Loucy (cell line): Measurements from ENCODE around the gene SLC22A8.

Source experiments
- H2AFZ ChIP-seq: fragments of 200-600 bp; sonication (generic); 2 replicates; pipeline ENCODE4 v1.6.0; 2016; ENCODE audit warnings: antibody characterized with exemption, mild to moderate bottlenecking, low read length, moderate library complexity
- H3F3A ChIP-seq: fragments of 200-600 bp; 2 replicates; pipeline ENCODE4 v1.6.0; 2016; ENCODE audit warnings: antibody characterized with exemption, low read depth, mild to moderate bottlenecking
- H3K27me3 ChIP-seq: fragments of 200-600 bp; sonication (generic); 2 replicates; pipeline ENCODE4 v1.6.1; 2014; ENCODE audit warnings: low read length, mild to moderate bottlenecking; ENCODE audit not compliant: insufficient read depth, poor library complexity, severe bottlenecking
- H3K36me3 ChIP-seq: fragments of 200-600 bp; sonication (generic); 2 replicates; pipeline ENCODE4 v1.6.1; 2016; ENCODE audit warnings: low read length; ENCODE audit not compliant: insufficient read depth
- H3K4me1 ChIP-seq: fragments of 200-600 bp; sonication (generic); 2 replicates; pipeline ENCODE4 v1.5.1; 2014; ENCODE audit warnings: low read length, mild to moderate bottlenecking; ENCODE audit not compliant: insufficient read depth, poor library complexity, severe bottlenecking
- H3K4me2 ChIP-seq: fragments of 200-600 bp; sonication (generic); 2 replicates; pipeline ENCODE4 v1.6.0; 2014; ENCODE audit warnings: antibody characterized with exemption, low read length, low read depth, mild to moderate bottlenecking; ENCODE audit not compliant: poor library complexity, severe bottlenecking
- H3K4me3 ChIP-seq: fragments of 200-600 bp; sonication (generic); 2 replicates; pipeline ENCODE4 v1.5.1; 2014; ENCODE audit warnings: low read length, mild to moderate bottlenecking, mixed read lengths; ENCODE audit not compliant: poor library complexity, severe bottlenecking
- H3K79me2 ChIP-seq: fragments of 200-600 bp; sonication (generic); 2 replicates; pipeline ENCODE4 v1.6.1; 2014; ENCODE audit warnings: low read length; ENCODE audit not compliant: insufficient read depth
- H3K9ac ChIP-seq: fragments of 200-600 bp; sonication (generic); 2 replicates; pipeline ENCODE4 v1.6.0; 2014; ENCODE audit warnings: mild to moderate bottlenecking, low read depth, low read length, moderate library complexity; ENCODE audit not compliant: poor library complexity, severe bottlenecking
- H3K9me2 ChIP-seq: fragments of 200-600 bp; sonication (generic); replicated peaks from 2 replicates; pipeline ENCODE4 v1.6.1; 2016; ENCODE audit warnings: low read depth, low read length, mixed read lengths
- H3K9me3 ChIP-seq: fragments of 200-600 bp; sonication (generic); 2 replicates; pipeline ENCODE4 v1.6.1; 2014; ENCODE audit warnings: mild to moderate bottlenecking, antibody characterized with exemption, low read length, low read depth; ENCODE audit not compliant: insufficient read depth
- H4K20me1 ChIP-seq: fragments of 200-600 bp; sonication (generic); 2 replicates; pipeline ENCODE4 v1.6.0; 2014; ENCODE audit warnings: antibody characterized with exemption, low read length, mild to moderate bottlenecking; ENCODE audit not compliant: insufficient read depth, poor library complexity, severe bottlenecking
- EZH2phosphoT487 ChIP-seq: fragments of 200-600 bp; IDR thresholded peaks from 2 replicates; pipeline ENCODE4 v1.6.1; 2018; ENCODE audit warnings: antibody characterized with exemption, mild to moderate bottlenecking, moderate library complexity, borderline replicate concordance
- TF ChIP-seq, protein P1 (sequence below): fragments of 200-600 bp; sonication (generic); conservative IDR thresholded peaks from 2 replicates; pipeline ENCODE4 v1.5.1; 2014; ENCODE audit warnings: mild to moderate bottlenecking, antibody characterized with exemption, low read length

Gene SLC22A8

DNA sequence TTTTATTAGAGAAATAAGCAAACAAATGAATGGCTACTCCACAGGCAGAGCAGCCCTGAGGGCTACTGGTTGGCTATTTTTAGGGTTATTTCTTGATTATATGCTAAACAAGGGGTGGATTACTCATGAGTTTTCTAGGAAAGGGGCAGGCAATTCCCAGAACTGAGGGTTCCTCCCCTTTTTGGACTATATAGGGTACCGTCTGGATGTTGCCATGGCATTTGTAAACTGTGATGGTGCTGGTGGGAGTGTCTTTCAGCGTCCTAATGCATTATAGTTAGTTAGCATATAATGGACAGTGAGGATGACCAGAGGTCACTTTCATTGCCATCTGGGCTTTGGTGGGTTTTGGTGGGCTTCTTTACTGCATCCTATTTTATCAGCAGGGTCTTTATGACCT, 50.1 kb downstream of the SLC22A8 start:
- no peaks in the 10 kb centered on the region for H3K36me3 ChIP-seq
- H3K79me2 ChIP-seq = no peaks in the 10 kb centered on the region
- H3K27me3 ChIP-seq = no peaks in the 10 kb centered on the region
- H3F3A ChIP-seq = no peaks in the 10 kb centered on the region
- no peak overlapping the region for H3K4me2 ChIP-seq
- no peak overlapping the region for H3K4me3 ChIP-seq
- H3K9me3 ChIP-seq = no peaks in the 10 kb centered on the region
- no peaks in the 10 kb centered on the region for H4K20me1 ChIP-seq
- TF ChIP-seq, protein P1, sequence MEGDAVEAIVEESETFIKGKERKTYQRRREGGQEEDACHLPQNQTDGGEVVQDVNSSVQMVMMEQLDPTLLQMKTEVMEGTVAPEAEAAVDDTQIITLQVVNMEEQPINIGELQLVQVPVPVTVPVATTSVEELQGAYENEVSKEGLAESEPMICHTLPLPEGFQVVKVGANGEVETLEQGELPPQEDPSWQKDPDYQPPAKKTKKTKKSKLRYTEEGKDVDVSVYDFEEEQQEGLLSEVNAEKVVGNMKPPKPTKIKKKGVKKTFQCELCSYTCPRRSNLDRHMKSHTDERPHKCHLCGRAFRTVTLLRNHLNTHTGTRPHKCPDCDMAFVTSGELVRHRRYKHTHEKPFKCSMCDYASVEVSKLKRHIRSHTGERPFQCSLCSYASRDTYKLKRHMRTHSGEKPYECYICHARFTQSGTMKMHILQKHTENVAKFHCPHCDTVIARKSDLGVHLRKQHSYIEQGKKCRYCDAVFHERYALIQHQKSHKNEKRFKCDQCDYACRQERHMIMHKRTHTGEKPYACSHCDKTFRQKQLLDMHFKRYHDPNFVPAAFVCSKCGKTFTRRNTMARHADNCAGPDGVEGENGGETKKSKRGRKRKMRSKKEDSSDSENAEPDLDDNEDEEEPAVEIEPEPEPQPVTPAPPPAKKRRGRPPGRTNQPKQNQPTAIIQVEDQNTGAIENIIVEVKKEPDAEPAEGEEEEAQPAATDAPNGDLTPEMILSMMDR = no peak
- TF ChIP-seq EZH2phosphoT487 = no peak
- H3K4me1 ChIP-seq = no peaks in the 10 kb centered on the region
- no peak overlapping the region for H3K9ac ChIP-seq
- H3K9me2 ChIP-seq = no peaks in the 10 kb centered on the region
- H2AFZ ChIP-seq = no peak overlapping the region

DNA sequence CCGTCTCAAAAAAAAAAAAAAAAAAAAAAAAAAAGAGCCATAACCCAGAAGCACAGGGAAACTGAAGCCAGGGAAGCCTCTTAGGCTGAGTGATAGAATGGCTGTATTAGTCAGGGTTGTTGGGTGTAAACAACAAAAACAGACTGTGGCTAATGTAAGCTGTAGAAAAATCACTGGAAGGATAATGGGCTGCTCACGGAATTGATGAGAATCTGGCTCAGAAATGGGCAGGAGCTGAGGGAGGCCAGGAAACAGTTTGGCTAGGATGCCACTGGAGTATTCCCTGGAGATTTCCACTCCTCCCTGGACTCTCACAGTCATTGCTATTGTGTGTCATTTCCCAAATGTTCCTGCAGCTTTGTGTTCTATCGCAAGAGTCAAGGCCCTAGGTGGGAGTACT, 53.2 kb downstream of the SLC22A8 start:
- no peaks in the 10 kb centered on the region for H3K9me2 ChIP-seq
- H3K4me1 ChIP-seq = no peaks in the 10 kb centered on the region
- H4K20me1 ChIP-seq = no peaks in the 10 kb centered on the region
- H3K79me2 ChIP-seq = no peaks in the 10 kb centered on the region
- TF ChIP-seq, protein P1 = no peak
- no peak for TF ChIP-seq EZH2phosphoT487
- H3K4me3 ChIP-seq = no peak overlapping the region
- H3K27me3 ChIP-seq = no peaks in the 10 kb centered on the region
- no peak overlapping the region for H3K9ac ChIP-seq
- H3F3A ChIP-seq = no peaks in the 10 kb centered on the region
- no peaks in the 10 kb centered on the region for H3K36me3 ChIP-seq
- H3K9me3 ChIP-seq = no peaks in the 10 kb centered on the region
- H3K4me2 ChIP-seq = no peak overlapping the region
- H2AFZ ChIP-seq = no peak overlapping the region

DNA sequence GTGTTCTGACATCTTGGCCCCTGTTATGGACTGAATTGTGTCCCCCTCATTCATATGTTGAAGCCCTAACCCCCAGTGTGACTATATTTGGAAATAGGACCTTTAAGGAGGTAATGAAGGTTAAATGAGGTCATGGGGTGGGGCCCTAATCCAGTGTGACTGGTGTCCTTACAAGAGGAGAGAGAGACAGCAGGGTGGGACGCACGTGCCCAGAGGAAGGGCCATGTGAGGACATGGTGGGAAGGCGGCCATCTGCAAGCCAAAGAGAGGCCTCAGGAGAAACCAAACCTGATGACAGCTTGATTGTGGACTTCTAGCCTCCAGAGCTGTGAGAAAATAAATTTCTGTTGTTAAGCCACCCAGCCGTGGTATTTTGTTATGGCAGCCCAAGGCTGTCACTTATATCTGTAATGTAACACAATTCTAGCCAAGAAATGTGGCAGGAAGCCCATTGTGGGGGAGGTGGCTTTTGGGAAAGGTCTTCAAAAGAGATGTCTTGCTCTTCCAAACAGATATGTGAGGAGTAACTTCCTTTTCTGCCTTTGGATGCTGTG, 54.5 kb downstream of the SLC22A8 start:
- no peak overlapping the region for H3K9ac ChIP-seq
- H3F3A ChIP-seq = no peaks in the 10 kb centered on the region
- H3K9me3 ChIP-seq = no peaks in the 10 kb centered on the region
- H3K79me2 ChIP-seq = no peaks in the 10 kb centered on the region
- no peak for TF ChIP-seq EZH2phosphoT487
- TF ChIP-seq, protein P1 = no peak
- no peaks in the 10 kb centered on the region for H4K20me1 ChIP-seq
- no peaks in the 10 kb centered on the region for H3K4me1 ChIP-seq
- no peak overlapping the region for H3K4me2 ChIP-seq
- no peaks in the 10 kb centered on the region for H3K36me3 ChIP-seq
- no peaks in the 10 kb centered on the region for H3K27me3 ChIP-seq
- no peak overlapping the region for H3K4me3 ChIP-seq
- H3K9me2 ChIP-seq = no peaks in the 10 kb centered on the region
- no peak overlapping the region for H2AFZ ChIP-seq
